IMR-90 (cell line): ENCODE data around the gene POLD4. TPM values are rescaled to one million over a fixed set of nuclear protein-coding genes. Genes with fewer than 3 reads are reported as not detected.

Experiments
- ATAC-seq: fragments of 200-7000 bp; cut with Tn5 transposase; 2 replicates; pipeline ENCODE4 v1.9.1; 2020; ENCODE audit warnings: low read depth, mild to moderate bottlenecking, moderate library complexity
- BruUV-seq: library from RNA; stranded (reverse); fragments of 400-500 nt; replicated peaks from 2 replicates; lab custom pipeline; 2021; lab: Mats Ljungman, UMichigan
- CTCF ChIA-PET: fragments of 300-600 bp; formaldehyde crosslinking; extraction: SDS; loops from one replicate; lab custom pipeline; 2021; ENCODE audit warnings: antibody characterized with exemption; lab: Yijun Ruan, JAX
- POLR2A ChIA-PET: fragments of 300-600 bp; sonication (Branson Sonifier 250); formaldehyde crosslinking; loops from one replicate; lab custom pipeline; 2022; ENCODE audit warnings: antibody characterized with exemption; ENCODE audit not compliant: unreplicated experiment; lab: Charles Lee
- DNase-seq: peaks from one replicate; pipeline ENCODE4 v3.0.0; 2013
- H2AFZ ChIP-seq: replicated peaks from 2 replicates; pipeline ENCODE3; 2013; ENCODE audit warnings: low read length, mild to moderate bottlenecking; ENCODE audit not compliant: poor library complexity
- H2AK5ac ChIP-seq: 2 replicates; pipeline ENCODE4 v1.6.1; 2013; ENCODE audit warnings: low read depth, low read length, inconsistent platforms
- H2AK9ac ChIP-seq: replicated peaks from 2 replicates; pipeline ENCODE3; 2013; ENCODE audit warnings: mild to moderate bottlenecking, low read depth, low read length, moderate library complexity; ENCODE audit not compliant: poor library complexity
- H2BK120ac ChIP-seq: 2 replicates; pipeline ENCODE4 v1.6.1; 2013; ENCODE audit warnings: low read depth, low read length, inconsistent platforms
- H2BK15ac ChIP-seq: 3 replicates; pipeline ENCODE4 v1.6.1; 2013; ENCODE audit warnings: low read depth, low read length, inconsistent platforms
- H2BK20ac ChIP-seq: 2 replicates; pipeline ENCODE4 v1.6.1; 2013; ENCODE audit warnings: low read depth, mild to moderate bottlenecking, inconsistent platforms, low read length, moderate library complexity
- H2BK5ac ChIP-seq: 2 replicates; pipeline ENCODE4 v1.6.1; 2013; ENCODE audit warnings: mild to moderate bottlenecking, low read depth, low read length, inconsistent platforms; ENCODE audit not compliant: poor library complexity, severe bottlenecking
- H3K14ac ChIP-seq: replicated peaks from 2 replicates; pipeline ENCODE4 v1.6.1; 2013; ENCODE audit warnings: low read depth, low read length, inconsistent platforms
- H3K18ac ChIP-seq: 2 replicates; pipeline ENCODE4 v1.6.1; 2013; ENCODE audit warnings: low read depth, low read length, control low read depth
- H3K23ac ChIP-seq: 2 replicates; pipeline ENCODE4 v1.6.1; 2013; ENCODE audit warnings: low read depth, low read length, inconsistent platforms
- H3K27ac ChIP-seq: 2 replicates; pipeline ENCODE4 v1.5.1; 2013; ENCODE audit warnings: mild to moderate bottlenecking, control low read depth, low read length; ENCODE audit not compliant: insufficient read depth
- H3K27me3 ChIP-seq: 2 replicates; pipeline ENCODE4 v1.6.1; 2013; ENCODE audit warnings: low read length; ENCODE audit not compliant: control insufficient read depth, insufficient read depth
- H3K36me3 ChIP-seq: 2 replicates; pipeline ENCODE4 v1.6.1; 2013; ENCODE audit warnings: low read length, mixed read lengths; ENCODE audit not compliant: control insufficient read depth, insufficient read depth
- H3K4ac ChIP-seq: 2 replicates; pipeline ENCODE4 v1.6.1; 2013; ENCODE audit warnings: low read depth, low read length, inconsistent platforms
- H3K4me1 ChIP-seq: 2 replicates; pipeline ENCODE4 v1.6.1; 2013; ENCODE audit warnings: low read length, mixed read lengths; ENCODE audit not compliant: control insufficient read depth, insufficient read depth
- H3K4me2 ChIP-seq: 2 replicates; pipeline ENCODE4 v1.6.1; 2013; ENCODE audit warnings: low read depth, mild to moderate bottlenecking, control low read depth, low read length, moderate library complexity
- H3K4me3 ChIP-seq: 2 replicates; pipeline ENCODE4 v1.5.1; 2013; ENCODE audit warnings: low read depth, mild to moderate bottlenecking, control low read depth, low read length, moderate library complexity; ENCODE audit not compliant: insufficient read depth
- H3K56ac ChIP-seq: 2 replicates; pipeline ENCODE4 v1.6.1; 2013; ENCODE audit warnings: low read length, inconsistent platforms; ENCODE audit not compliant: insufficient read depth; ENCODE audit errors: extremely low read depth
- H3K79me1 ChIP-seq, 2 experiments: 2 replicates each; pipeline ENCODE4 v1.6.1; 2013; ENCODE audit warnings: low read length in 2 of 2, inconsistent platforms in 1 of 2, low read depth in 1 of 2
- H3K9ac ChIP-seq: 2 replicates; pipeline ENCODE4 v1.6.1; 2013; ENCODE audit warnings: low read depth, low read length, control low read depth
- H3K9me1 ChIP-seq: 2 replicates; pipeline ENCODE4 v1.6.1; 2013; ENCODE audit warnings: low read length, inconsistent platforms; ENCODE audit not compliant: insufficient read depth
- H3K9me3 ChIP-seq: 2 replicates; pipeline ENCODE4 v1.6.1; 2013; ENCODE audit warnings: low read length; ENCODE audit not compliant: control insufficient read depth, insufficient read depth
- H4K20me1 ChIP-seq: 2 replicates; pipeline ENCODE4 v1.6.1; 2013; ENCODE audit warnings: low read length, inconsistent platforms; ENCODE audit not compliant: insufficient read depth
- H4K5ac ChIP-seq: 2 replicates; pipeline ENCODE4 v1.6.1; 2013; ENCODE audit warnings: mild to moderate bottlenecking, low read depth, low read length, control low read depth
- H4K8ac ChIP-seq, 2 experiments: 2 replicates each; pipeline ENCODE4 v1.6.1; 2013; ENCODE audit warnings: low read depth in 2 of 2, low read length in 2 of 2, control low read depth in 1 of 2, inconsistent platforms in 1 of 2
- H4K91ac ChIP-seq: 2 replicates; pipeline ENCODE4 v1.6.1; 2013; ENCODE audit warnings: low read depth, low read length, inconsistent platforms; ENCODE audit not compliant: insufficient read depth
- BHLHE40 ChIP-seq: fragments of 150-350 bp; IDR thresholded peaks from 2 replicates; pipeline ENCODE4 v1.6.1; 2016; ENCODE audit warnings: mild to moderate bottlenecking, low read depth, low read length
- CTCF ChIP-seq: conservative IDR thresholded peaks from 2 replicates; pipeline ENCODE4 v1.5.1; 2012; ENCODE audit warnings: mild to moderate bottlenecking, low read depth, low read length, improper control_type of control experiment
- WGBS, 2 experiments: methylation state at CpG; one replicate each; pipeline versions ENCODE4 v1.1.5 to v1.1.7; 2013; ENCODE audit warnings: missing lambda C conversion rate in 2 of 2; ENCODE audit not compliant: insufficient read length in 1 of 2; ENCODE audit errors: extremely low coverage in 2 of 2; 5-methylcytosine and 5-hydroxymethylcytosine counted together
- dilution Hi-C: fragments of 300-500 bp; cut with HindIII; formaldehyde crosslinking; loops from one replicate; pipeline ENCODE4 v1.14.3; 2018; ENCODE audit warnings: low sequenced_read_pairs; ENCODE audit not compliant: unreplicated experiment
- in situ Hi-C: fragments of 300-500 bp; cut with MboI; formaldehyde crosslinking; loops from 3 replicates; pipeline ENCODE4 v1.14.3; 2019; ENCODE audit warnings: low sequenced_read_pairs, inconsistent platforms, mixed read lengths
- intact Hi-C: fragments of 100-400 bp; cut with micrococcal nuclease; formaldehyde crosslinking; loops from 2 replicates; pipeline ENCODE4 v1.10.0; 2022
- polyA plus RNA-seq, 3 experiments: library from polyadenylated mRNA; depleted of rRNA; stranded (reverse); fragments of >200 nt; gene quantifications; 2 replicates each; pipeline ENCODE4 v1.2.3, GENCODE V29; 2012; ENCODE audit warnings: low replicate concordance in 1 of 3
- total RNA-seq: library from RNA; depleted of rRNA; stranded (reverse); fragments of >200 nt; gene quantifications from 2 replicates; pipeline ENCODE4 v1.2.3, GENCODE V29; 2012

Gene POLD4
- total and polyA plus RNA-seq, 2 of the 4 experiments (the other 2 are of a cell fraction), result 46.4 to 133 TPM

DNA sequence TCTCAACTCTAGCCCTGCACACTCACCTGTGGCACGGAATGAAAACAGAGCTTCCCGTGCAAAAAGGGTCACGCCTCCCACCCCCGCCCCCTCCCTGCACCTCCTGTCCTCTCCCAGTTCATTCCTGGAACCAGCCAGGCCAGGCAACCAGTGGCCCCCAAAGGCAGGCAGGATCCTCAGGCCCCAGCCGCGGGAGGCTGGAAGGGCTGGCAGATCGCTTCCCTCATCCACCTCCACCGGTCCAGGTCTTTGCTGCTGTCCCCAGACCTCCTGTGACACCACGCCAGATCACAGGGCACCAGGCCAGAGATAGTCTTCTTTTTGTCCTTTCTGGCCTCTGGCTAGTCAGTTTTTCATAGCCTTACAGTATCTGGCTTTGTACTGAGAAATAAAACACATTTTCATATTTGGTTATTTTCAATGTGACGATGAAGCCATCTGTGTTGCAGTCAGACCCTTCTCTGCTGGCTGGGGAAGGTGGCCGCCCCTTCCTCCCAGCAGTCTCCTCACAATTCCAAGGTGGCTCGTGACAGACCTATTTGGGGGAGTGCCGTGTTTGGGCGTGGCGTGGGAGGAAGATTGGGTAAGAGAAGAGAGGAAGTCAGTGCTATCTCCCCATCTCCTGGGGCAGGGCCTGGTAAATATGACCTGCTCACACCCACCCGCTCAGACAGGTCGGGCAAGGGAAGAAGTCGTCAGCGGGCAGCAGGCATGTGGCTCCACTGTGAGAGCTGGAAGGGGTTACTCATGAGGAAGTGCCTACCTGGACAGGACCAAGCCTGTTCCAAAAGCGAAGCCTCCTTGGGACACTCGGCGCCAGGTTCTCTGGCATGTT, 40.9 kb downstream of the POLD4 start (continued):
- TF ChIP-seq CTCF, result no peak

GRCh38 chr11:67311556-67312082, 41.7 kb downstream of the POLD4 start:
- no TSS peak for BruUV-seq

More at GRCh38 chr11:67311556-67312082, 41.7 kb downstream of the POLD4 start:
- Histone ChIP-seq H2AK5ac (no peak overlapping the region), H3K9ac (no peak overlapping the region), H4K8ac (no peak overlapping the region), H3K14ac (no peak overlapping the region), H3K4me2 (no peak overlapping the region), H2BK120ac (no peak overlapping the region), H3K9me1 (no peaks in the 10 kb centered on the region), H4K5ac (no peak overlapping the region), H3K4ac (no peak overlapping the region), H3K56ac (no peak overlapping the region), H3K27me3 (no peaks in the 10 kb centered on the region), H2BK15ac (no peak overlapping the region), H3K23ac (no peak overlapping the region), H3K18ac (no peak overlapping the region), H2BK5ac (no peak overlapping the region), H2BK20ac (no peak overlapping the region), H4K91ac (no peak overlapping the region), H4K20me1 (no peaks in the 10 kb centered on the region), H2AFZ (no peak overlapping the region), H3K4me3 (no peak overlapping the region), H3K36me3 (peaks cover 34% of the 10 kb centered on the region), H3K4me1 (no peaks in the 10 kb centered on the region), H3K9me3 (no peaks in the 10 kb centered on the region), H3K79me1 (no peaks in the 10 kb centered on the region), H2AK9ac (peak overlapping the region; percentile 1), H3K27ac (no peak overlapping the region)
- TF ChIP-seq BHLHE40, result no peak
- POLR2A ChIA-PET, result no interaction called here
- dilution Hi-C loops (no loop called here), in situ Hi-C loops (loop anchor here (10.0 kb wide), 1 partner anchor 227 kb away; no protein-coding TSS in a partner anchor), intact Hi-C loops (no loop called here)
- ATAC-seq, result no peak
- CTCF ChIA-PET, result no interaction called here
- WGBS, 2 experiments, result 82% methylated on average over 11 of the region's 15 CpGs; no CpG with 5 or more reads in 1 of the 2 experiments
- DNase-seq, result no peak
